GM12878 (cell line): ENCODE data around the gene SEC24C. TPM values are rescaled to one million over a fixed set of nuclear protein-coding genes. Genes with fewer than 3 reads are reported as not detected.
"Not testable (repeated sequence)": the region's sequence is repeated elsewhere in the genome, so short reads cannot be mapped to it uniquely, and the experiment has no call there.

Experiments
- ATAC-seq: fragments of 200-7000 bp; cut with Tn5 transposase; 3 replicates; pipeline ENCODE4 v1.9.1; 2020; ENCODE audit warnings: mild to moderate bottlenecking, moderate library complexity
- BruUV-seq: library from RNA; stranded (reverse); fragments of 400-500 nt; replicated peaks from 2 replicates; lab custom pipeline; 2021; lab: Mats Ljungman, UMichigan
- CTCF ChIA-PET: fragments of 300-600 bp; sonication (Branson Sonifier 250); formaldehyde crosslinking; extraction: SDS; loops from one replicate; lab custom pipeline; 2021; ENCODE audit warnings: inconsistent platforms; lab: Yijun Ruan, JAX
- POLR2A ChIA-PET: fragments of 350-600 bp; formaldehyde crosslinking; extraction: SDS; loops from one replicate; lab custom pipeline; 2021; ENCODE audit warnings: inconsistent platforms; lab: Charles Lee
- RAD21 ChIA-PET: fragments of 300-600 bp; sonication (Branson Sonifier 250); formaldehyde crosslinking; loops from one replicate; lab custom pipeline; 2023; ENCODE audit warnings: antibody characterized with exemption; ENCODE audit not compliant: unreplicated experiment; lab: Charles Lee
- SMC1A ChIA-PET: fragments of 300-600 bp; sonication (Branson Sonifier 250); formaldehyde crosslinking; loops from one replicate; lab custom pipeline; 2023; ENCODE audit not compliant: unreplicated experiment, uncharacterized antibody; lab: Charles Lee
- DNase-seq: peaks from one replicate; pipeline ENCODE4 v3.0.0-alpha.2; 2011; ENCODE audit warnings: low read depth, low spot score
- FAIRE-seq: peaks from 3 replicates; lab custom pipeline; 2011; peaks lifted over from hg19 to GRCh38; lab: Jason Lieb, UNC
- H2AFZ ChIP-seq: 2 replicates; pipeline ENCODE4 v1.6.0; 2011; ENCODE audit warnings: low read depth, low read length, control low read depth; ENCODE audit not compliant: control insufficient read depth
- H3K27ac ChIP-seq: 2 replicates; pipeline ENCODE4 v1.5.1; 2011; ENCODE audit warnings: control low read depth; ENCODE audit not compliant: control insufficient read depth, insufficient read depth
- H3K27me3 ChIP-seq, 2 experiments: replicated peaks in 1 of 2; 2 replicates each; pipeline versions ENCODE4 v1.6.0 to v1.6.1; 2011; ENCODE audit warnings: low read length in 1 of 2; ENCODE audit not compliant: control insufficient read depth in 2 of 2, insufficient read depth in 2 of 2
- H3K36me3 ChIP-seq, 2 experiments: 2 replicates each; pipeline ENCODE4 v1.5.1; 2011; ENCODE audit warnings: low read length in 1 of 2; ENCODE audit not compliant: control insufficient read depth in 2 of 2, insufficient read depth in 2 of 2
- H3K4me1 ChIP-seq: 2 replicates; pipeline ENCODE4 v1.6.1; 2011; ENCODE audit warnings: mild to moderate bottlenecking, low read length, moderate library complexity, mixed read lengths; ENCODE audit not compliant: control insufficient read depth, insufficient read depth
- H3K4me2 ChIP-seq: 2 replicates; pipeline ENCODE4 v1.6.0; 2011; ENCODE audit warnings: control low read depth; ENCODE audit not compliant: control insufficient read depth, insufficient read depth
- H3K4me3 ChIP-seq: fragments of 200-600 bp; sonication (generic); 2 replicates; pipeline ENCODE4 v1.5.1; 2016
- H3K79me2 ChIP-seq: 2 replicates; pipeline ENCODE4 v1.6.0; 2011; ENCODE audit warnings: low read length; ENCODE audit not compliant: control insufficient read depth, insufficient read depth
- H3K9ac ChIP-seq: 2 replicates; pipeline ENCODE4 v1.8.0; 2011; ENCODE audit warnings: low read length, control low read depth, mixed read lengths; ENCODE audit not compliant: control insufficient read depth, insufficient read depth
- H3K9me3 ChIP-seq: replicated peaks from 3 replicates; pipeline ENCODE4 v1.5.1; 2011; ENCODE audit warnings: mild to moderate bottlenecking, low read length; ENCODE audit not compliant: control insufficient read depth, insufficient read depth
- H4K20me1 ChIP-seq: 2 replicates; pipeline ENCODE4 v1.6.0; 2011; ENCODE audit not compliant: control insufficient read depth, insufficient read depth
- CHD1 ChIP-seq: IDR thresholded peaks from 2 replicates; pipeline ENCODE4 v1.6.1; 2012; ENCODE audit warnings: low read depth, low read length, improper control_type of control experiment
- JUNB ChIP-seq: IDR thresholded peaks from 2 replicates; pipeline ENCODE4 v1.6.1; 2016; ENCODE audit warnings: antibody characterized with exemption, mild to moderate bottlenecking
- NFYA ChIP-seq: IDR thresholded peaks from 2 replicates; pipeline ENCODE4 v1.6.1; 2011; ENCODE audit warnings: low read depth, mild to moderate bottlenecking, low read length, improper control_type of control experiment, borderline replicate concordance
- WGBS: methylation state at CpG from one replicate; pipeline ENCODE4 v1.1.6; 2016; ENCODE audit warnings: low lambda C conversion rate; ENCODE audit not compliant: insufficient replicate concordance, insufficient coverage; ENCODE audit errors: missing lambda C conversion rate; 5-methylcytosine and 5-hydroxymethylcytosine counted together
- in situ Hi-C: fragments of 300-500 bp; cut with MboI; formaldehyde crosslinking; loops from 9 replicates; pipeline ENCODE4 v1.14.3; 2018; ENCODE audit warnings: mixed read lengths
- intact Hi-C: fragments of 100-400 bp; cut with micrococcal nuclease; formaldehyde crosslinking; loops from one replicate; pipeline ENCODE4 v1.14.2; 2022; ENCODE audit not compliant: unreplicated experiment
- polyA plus RNA-seq, 11 experiments: library from polyadenylated mRNA; depleted of rRNA in 4 of 11; unstranded in 6 of 11; stranded (reverse) in 5 of 11; fragments of >200 nt; fragmentation: Nextera tagmentation in 4 of 11; fragmentation: Illumina TruSeq in 1 of 11; extraction: Ambion mirVana in 4 of 11; extraction: Trizol in 1 of 11; gene quantifications; 1 replicate in 1 of 11; 2 replicates in 10 of 11; pipeline versions ENCODE4 v1.2.1 to v1.2.3, GENCODE V29; 2011 to 2016; ENCODE audit warnings: inconsistent platforms in 2 of 11, missing spikeins in 2 of 11, low read depth in 1 of 11
- total RNA-seq, 4 experiments: library from RNA; depleted of rRNA in 3 of 4; stranded (reverse); fragments of >200 nt in 3 of 4; fragmentation: Illumina TruSeq in 1 of 4; extraction: Trizol in 1 of 4; gene quantifications; 2 replicates each; pipeline versions ENCODE4 v1.2.1 to v1.2.3, GENCODE V29; 2013 to 2021

Gene SEC24C
- total and polyA plus RNA-seq, 10 of the 15 experiments (the other 5 are each of a cell fraction or from before 2014, with no cell fraction given), result 12.7 to 117 (median 73.8) TPM

DNA sequence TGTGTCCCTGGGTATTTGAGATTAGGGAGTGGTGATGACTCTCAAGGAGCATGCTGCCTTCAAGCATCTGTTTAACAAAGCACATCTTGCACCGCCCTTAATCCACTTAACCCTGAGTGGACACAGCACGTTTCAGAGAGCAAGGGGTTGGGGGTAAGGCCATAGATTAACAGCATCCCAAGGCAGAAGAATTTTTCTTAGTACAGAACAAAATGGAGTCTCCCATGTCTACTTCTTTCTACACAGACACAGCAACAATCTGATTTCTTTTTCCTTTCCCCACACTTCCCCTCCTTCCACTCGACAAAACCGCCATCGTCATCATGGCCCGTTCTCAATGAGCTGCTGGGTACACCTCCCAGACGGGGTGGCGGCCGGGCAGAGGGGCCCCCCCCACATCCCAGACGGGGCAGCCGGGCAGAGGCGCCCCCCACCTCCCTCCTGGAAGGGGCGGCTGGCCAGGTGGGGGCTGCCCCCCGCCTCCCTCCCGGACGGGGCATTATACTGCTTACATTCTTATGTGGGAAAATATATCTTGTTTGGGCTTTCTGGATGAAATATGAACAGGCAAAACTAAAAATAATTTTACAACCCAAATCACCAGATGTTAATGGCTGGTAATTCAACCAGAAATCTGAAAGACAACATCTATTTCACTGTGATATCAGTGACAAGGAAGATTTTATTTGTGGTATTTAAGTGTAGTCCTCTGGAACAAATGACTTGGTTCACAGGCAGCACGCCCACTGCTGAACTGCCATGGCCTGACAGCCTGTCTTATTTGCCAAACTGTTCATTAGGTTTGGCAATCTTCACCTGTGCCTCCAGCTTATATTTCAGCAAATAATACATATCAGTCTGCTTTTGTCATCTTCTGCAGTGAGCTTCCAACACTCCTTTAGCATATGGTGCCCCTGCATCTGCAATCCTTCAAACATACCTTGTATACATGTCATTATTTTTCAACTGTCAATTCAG lies 28.7 kb upstream of the SEC24C start:
- H2AFZ ChIP-seq, H3K27ac ChIP-seq, BruUV-seq, H3K4me3 ChIP-seq, ATAC-seq, CTCF ChIA-PET, H3K4me1 ChIP-seq, H3K4me2 ChIP-seq, H3K9ac ChIP-seq, H3K79me2 ChIP-seq, intact Hi-C loops, DNase-seq, H4K20me1 ChIP-seq, FAIRE-seq, in situ Hi-C loops, H3K9me3 ChIP-seq, H3K27me3 ChIP-seq: not testable (repeated sequence)
- RAD21 ChIA-PET, result interaction anchor here (1.6 kb wide), 1 partner anchor 28 kb away, joined by 5 read pairs; the partner anchor contains the start of gene SEC24C
- WGBS, result 95% methylated on average over 17 of the region's 17 CpGs
- SMC1A ChIA-PET, result interaction anchor here (1.3 kb wide), 1 partner anchor 28 kb away, joined by 3 read pairs; no protein-coding TSS in a partner anchor
- POLR2A ChIA-PET, result interaction anchor here (0.6 to 4.2 kb wide), 2 partner anchors 28 to 63 kb away, joined by 3 to 15 read pairs; partner anchors contain the start of gene SEC24C
- peaks cover 0 to 13% of the 10 kb centered on the region in 2 experiments; a peak in 3 of 4 replicates for H3K36me3 ChIP-seq

DNA sequence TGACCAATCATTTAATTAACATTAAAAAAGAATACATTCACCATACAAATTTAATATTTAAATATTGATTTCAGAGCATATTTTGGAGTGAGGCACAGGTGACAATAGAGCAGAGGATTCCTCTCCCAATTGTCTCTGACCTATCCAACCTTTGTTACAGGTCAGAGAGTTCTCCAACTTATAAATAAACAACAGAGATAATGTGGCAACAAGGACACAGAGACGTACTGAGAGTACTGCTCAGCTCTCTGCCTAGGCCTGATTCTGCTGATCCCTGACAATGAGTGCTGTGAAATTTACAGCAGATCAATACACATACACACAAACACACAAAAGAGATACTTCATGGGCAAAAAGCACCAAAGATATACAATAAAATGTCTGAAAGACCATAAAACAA lies 27.9 kb upstream of the SEC24C start:
- Histone ChIP-seq H3K36me3 (peaks cover 3 to 13% of the 10 kb centered on the region in 2 experiments; a peak in 3 of 4 replicates), H3K4me2 (no peak overlapping the region), H3K4me1 (peaks cover 9% of the 10 kb centered on the region), H3K27ac (no peak overlapping the region), H4K20me1 (no peaks in the 10 kb centered on the region), H3K9ac (no peak overlapping the region), H3K4me3 (no peak overlapping the region), H2AFZ (no peak overlapping the region), H3K9me3 (no peaks in the 10 kb centered on the region), H3K79me2 (no peaks in the 10 kb centered on the region), H3K27me3 (no peaks in the 10 kb centered on the region)
- FAIRE-seq (no peak), DNase-seq (no peak), ATAC-seq (no peak)
- no TSS peak for BruUV-seq
- ChIA-PET RAD21 (interaction anchor here (1.6 to 1.9 kb wide), 2 partner anchors 14 to 28 kb away, joined by 5 to 7 read pairs; partner anchors contain the start of gene SEC24C), CTCF (interaction anchor here (1.4 to 2.0 kb wide), 2 partner anchors 14 to 71 kb away, joined by 4 to 7 read pairs; no protein-coding TSS in a partner anchor), POLR2A (interaction anchor here (0.6 to 4.2 kb wide), 3 partner anchors 14 to 62 kb away, joined by 3 to 15 read pairs (median 4); partner anchors contain the start of gene SEC24C), SMC1A (interaction anchor here (1.3 kb wide), 1 partner anchor 27 kb away, joined by 3 read pairs; no protein-coding TSS in a partner anchor)
- intact Hi-C loops, result no loop called here
- TF ChIP-seq NFYA (no peak), CHD1 (no peak), JUNB (no peak)
- in situ Hi-C loops, result no loop called here
- 88% methylated on average over 1 of the region's 1 CpG for WGBS
